Activated naive CD4-positive, alpha-beta T cell treated with Interleukin-2 at 50 U/mL for 16 hours (primary cell): ENCODE measurements around the gene CCDC146.

Experiments used
- DNase-seq: peaks from one replicate; pipeline ENCODE4 v3.0.0-alpha.2; 2020

Gene CCDC146

DNA sequence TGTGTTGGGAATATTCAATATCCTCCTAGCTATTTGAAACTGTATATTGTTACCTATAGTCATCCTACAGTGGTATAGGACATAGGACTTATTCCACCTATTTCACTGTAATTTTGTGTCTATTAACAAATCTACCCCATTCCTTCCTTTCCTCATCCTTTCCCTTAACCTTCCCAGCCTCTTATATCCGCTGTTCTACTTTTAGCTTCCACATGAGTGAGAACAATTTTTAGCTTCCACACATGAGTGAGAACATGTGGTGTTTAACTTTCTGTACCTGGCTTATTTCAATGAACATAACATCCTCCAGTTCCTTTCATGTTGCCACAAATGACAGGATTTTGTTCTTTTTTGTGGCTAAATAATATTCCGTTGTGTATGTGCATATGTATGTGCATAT lies 173.1 kb downstream of the CCDC146 start:
- DNase-seq, result no peak

DNA sequence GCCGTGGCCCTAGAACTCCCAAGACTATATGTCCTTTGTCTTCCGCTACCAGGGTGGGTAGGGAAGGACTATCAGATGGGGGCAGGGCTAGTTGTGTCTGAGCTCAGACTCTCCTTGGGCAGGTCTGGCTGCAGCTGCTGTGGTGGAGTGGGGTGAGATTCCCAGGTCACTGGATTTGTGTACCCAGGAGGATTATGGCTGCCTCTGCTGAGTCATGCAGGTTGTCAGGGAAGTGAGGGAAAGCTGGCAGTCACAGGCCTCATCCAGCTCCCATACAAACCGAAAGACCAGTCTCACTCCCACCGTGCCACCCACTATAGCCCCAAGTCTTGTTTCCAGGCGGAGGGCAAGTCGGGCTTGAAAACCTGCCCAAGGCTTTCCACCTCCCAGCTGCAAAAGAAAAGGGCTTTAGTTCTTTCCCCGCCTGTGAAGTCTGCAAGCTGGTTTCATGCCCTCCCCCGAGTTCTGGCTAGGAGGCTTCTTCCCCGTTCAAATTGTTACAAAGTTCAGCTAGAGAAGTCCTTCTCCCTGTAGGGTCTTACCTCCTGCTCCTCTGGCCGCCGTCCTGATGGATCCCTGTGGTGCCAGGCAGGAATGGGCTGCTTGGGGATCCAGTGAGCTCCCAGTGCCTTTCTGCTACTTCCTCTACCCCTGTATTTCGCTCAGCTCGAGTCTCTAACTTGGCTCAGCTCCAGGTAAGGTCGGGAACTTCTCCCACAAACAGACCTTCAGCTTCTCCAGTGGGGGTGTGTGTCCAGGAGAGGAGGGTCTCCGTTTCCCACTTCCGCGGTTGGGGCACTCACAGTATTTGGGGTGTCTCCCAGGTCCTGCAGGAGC lies 184.0 kb downstream of the CCDC146 start:
- DNase-seq, result no peak

DNA sequence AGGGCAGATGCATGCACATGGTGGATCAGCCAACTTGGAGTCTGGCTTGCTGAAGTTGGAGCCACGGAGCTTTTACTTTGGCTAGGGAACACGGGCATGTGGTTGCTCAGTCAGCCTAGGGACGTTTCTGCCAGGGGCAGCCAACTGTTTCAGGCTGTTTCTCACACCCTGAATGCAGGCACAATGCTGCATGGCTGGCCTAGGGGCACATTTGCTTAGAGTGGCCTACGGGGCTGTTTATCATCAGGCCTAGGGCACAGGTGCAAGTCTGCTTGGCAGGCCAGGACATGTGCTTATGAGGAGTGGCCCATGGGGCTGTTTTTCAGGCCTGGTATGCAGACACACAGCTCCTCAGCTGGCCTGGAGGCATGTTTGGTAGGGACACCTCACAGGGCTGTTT lies 186.4 kb downstream of the CCDC146 start:
- no peak for DNase-seq

DNA sequence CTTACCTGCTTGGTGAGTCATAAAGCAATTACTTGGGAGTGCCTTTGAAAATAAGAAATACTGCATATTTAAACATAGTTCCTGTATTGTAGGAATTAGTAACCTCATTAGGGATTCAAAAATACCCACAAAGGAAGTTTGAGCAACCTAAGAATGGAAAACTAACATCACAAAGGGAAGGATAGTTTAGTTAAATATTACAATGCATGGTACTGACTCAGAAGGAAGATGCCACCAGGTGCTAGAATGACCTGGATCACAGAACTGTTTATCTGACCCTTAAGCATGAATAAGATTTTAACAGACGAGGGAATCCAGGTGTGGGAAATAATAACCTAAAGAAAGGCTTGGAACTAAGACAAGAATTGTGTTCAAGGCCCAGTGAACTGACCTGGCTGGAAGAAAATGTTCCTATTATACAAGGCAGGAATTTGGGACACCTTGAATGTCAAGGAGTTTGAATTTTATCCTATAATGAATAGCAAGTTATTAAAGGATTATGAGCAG lies 187.4 kb downstream of the CCDC146 start:
- DNase-seq, result no peak

DNA sequence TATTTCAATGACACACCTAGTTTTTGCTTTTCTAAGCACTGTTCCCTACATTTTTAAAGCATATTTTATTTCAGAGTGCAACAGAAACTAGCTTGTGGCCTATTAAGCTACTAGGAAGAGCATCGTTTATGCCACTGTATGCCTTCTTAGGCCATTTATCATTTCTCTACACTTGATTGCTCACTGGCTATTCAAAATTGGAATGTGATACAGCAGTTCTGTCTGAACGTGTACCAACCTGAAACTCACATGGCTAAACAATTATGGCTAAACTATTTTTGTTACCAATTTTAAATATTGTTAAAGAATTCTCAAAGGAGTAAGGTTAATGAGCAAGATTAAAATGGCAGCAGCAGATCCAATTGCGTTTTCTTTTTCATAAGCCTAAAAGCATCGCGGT lies 188.6 kb downstream of the CCDC146 start:
- no peak for DNase-seq

DNA sequence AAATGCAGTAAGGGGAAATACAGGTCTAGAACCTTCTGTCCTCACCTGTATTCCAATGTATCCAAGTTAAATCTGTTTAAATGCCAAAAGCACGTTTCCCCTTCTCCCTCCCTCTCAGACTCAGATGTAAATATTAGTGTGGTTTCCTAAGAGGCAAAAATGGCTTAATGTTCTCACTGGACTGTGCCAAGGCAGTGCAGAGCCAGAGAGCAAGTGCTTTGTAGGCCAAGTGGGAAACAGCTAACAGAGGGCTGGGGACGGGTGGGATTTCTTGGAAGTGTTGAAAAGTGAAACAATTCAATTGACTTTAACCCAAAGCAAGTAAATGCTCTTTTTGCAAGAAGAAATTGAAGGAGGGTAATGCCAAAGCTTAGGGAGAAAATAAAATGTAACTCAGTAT lies 190.7 kb downstream of the CCDC146 start:
- no peak for DNase-seq

DNA sequence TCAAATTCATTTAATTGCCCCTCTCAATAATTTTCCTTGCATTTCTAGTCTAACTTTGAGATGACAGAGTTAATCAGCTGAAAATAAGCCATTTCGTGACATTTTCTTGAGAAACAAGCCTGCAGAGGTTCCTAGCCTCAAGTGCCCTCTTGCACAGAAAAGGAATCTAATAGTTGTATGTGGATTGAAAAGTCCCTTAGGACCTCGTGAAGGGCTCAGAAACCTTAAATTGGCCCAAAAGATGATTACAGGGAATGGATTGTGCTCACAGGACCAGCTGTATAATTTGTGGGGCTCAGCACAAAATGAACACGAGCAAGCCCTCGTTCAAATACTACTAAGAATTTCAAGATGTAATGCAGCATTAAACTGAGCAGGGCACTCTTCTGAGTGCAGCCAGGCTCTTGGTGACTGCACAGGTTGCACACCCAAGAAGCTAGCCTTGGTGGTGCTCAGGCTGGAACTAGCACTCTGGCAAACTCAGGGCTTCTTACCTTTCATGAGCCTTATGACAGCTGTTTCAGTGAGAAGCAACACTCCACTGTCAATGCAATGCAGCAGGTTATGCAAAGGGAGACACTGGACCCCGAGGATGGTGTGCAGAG lies 191.6 kb downstream of the CCDC146 start:
- DNase-seq, result no peak

DNA sequence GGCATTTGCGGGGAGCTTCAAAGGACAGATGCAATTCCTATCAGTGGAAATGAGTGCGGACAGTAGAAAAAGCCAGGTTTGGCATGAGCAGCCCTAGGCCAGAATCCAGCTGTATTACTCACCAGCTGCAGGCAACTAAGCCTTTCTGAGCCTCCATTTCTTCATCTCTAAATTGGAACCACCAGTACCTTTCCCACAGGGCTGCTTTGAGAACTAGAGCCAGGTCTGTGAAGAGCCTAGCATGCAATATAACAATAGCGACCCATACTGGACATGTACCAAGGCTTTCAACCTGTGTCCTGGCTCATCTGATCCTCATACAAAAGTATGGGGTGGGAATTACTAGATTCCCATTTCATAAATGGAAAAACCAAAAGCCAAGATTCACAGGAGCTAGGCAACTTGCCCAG lies 192.8 kb downstream of the CCDC146 start:
- DNase-seq, result no peak

DNA sequence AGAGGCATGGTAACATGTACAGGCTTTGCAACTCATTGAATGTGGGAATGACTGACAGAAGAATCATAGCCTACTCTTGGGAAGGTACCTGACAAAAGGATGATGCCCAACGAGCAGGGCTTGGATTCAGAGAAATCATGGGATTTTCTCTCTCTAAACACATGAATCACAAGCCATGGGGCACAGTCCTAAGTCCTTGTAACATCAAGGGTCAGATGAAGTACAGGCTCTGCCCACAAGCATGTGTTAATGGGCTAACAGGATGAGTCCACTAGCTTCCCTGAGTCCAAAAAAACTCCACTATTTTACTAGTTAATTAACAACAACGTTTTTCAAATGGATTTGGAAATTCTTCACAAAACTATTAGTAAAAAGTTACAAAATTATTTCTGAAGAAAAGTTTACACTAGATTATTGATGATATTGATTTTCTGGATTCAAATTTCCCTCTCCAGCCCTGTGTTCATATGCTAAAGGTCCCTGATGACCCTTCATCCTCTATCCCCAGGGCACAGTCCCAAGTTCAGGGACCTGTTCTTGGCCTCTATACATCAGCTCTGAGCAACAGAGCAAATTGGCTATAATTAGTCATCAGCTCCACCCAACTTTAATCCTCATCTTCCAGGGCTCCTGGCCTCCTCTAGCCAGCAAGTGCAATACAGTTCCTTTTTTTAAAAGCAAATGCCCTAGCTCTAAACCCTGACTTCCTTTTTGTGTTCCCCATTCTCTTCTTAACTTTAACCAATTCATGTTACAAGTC lies 194.0 kb downstream of the CCDC146 start:
- no peak for DNase-seq

DNA sequence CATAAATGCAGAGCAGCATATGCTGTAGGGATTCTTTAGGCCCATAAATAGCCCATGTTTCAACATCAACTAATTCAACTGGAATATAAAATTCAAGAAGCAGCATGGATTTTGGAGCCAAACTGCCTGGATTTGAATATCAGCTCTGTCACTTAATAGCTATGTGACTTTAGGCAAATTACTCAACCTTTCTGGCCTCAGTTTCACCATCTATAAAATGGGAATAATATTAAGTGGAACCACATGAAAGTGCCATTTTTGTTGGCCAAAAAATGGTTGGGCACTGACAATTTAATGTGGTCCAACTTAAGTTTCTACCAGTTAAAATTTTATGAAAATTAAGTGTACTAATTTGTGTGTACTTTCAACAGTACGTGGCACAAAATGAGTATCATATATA lies 195.6 kb downstream of the CCDC146 start:
- DNase-seq, result no peak

DNA sequence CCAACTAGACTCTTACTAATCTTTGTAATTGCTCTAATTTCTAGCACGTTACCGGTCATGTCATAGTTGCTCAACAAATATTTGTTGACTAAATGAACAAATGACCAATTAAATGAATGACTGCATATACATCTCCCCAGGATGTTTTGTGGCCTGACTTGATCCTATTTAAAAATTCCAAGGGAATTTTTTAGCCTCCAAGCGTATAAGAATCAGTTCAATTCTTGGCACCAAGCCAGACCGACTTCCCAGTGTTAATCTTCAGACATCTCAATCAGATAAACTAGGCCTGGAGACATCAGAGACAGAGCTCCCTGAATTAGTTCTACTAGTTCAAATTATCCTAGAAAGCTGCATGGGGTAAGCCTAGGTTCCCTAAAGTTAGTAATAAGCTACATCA lies 197.7 kb downstream of the CCDC146 start:
- no peak for DNase-seq

DNA sequence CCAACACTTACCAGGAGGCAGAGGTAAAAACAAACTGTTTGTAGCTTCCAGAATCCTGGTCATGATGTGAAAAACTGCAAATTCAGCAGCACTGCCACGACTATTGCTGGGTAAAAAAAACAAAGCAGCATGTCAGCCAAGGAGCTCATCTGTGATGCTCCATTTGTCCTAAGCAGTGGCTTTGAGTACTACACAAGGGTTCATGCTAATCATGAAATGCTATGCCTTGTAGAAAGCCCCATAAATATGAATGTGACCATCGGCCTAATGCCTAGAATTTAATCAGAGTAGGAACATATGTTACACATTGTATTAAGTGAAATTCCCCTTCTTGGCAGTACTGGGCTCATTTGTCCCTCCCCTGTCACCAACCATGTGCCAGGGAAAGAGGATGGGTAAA lies 198.3 kb downstream of the CCDC146 start:
- DNase-seq, result no peak

DNA sequence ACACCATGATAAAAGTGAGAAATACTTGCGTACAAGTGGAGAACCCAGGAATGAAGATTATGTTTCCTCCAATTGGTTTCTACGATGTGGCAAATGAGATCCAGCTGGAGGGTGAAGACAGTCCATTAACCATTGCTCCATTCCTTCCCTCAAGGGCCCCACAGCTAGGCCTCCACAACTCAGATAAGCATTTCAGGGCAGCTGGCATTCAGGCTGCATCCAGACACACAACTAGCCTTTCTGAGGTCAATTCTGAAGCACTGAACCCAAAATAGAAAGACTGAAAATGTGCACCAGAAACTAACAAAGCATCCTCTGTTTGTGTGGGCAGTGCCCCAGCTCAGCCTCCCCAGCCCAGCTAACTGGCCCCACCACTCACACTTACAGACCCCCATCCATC lies 198.9 kb downstream of the CCDC146 start:
- no peak for DNase-seq

DNA sequence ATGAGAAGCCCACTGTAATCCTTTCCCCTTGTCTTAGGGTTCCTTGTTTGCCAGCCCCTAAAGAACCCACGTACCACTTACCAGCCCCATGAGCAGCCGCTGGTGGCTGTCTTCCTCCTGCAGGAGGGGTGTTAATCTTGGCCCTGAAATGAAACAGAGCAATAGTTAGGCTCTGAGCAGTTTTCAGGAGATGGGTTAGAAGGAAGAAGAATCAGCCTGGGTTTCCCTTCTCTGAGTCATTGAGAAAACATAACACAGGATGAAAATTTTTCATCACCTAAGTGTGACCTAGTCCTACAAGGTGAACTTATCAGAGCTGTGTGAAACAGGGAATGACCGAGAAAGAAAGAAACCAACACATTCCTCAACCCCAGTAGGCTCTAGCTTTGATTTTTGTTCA lies 203.7 kb downstream of the CCDC146 start:
- DNase-seq, result no peak

DNA sequence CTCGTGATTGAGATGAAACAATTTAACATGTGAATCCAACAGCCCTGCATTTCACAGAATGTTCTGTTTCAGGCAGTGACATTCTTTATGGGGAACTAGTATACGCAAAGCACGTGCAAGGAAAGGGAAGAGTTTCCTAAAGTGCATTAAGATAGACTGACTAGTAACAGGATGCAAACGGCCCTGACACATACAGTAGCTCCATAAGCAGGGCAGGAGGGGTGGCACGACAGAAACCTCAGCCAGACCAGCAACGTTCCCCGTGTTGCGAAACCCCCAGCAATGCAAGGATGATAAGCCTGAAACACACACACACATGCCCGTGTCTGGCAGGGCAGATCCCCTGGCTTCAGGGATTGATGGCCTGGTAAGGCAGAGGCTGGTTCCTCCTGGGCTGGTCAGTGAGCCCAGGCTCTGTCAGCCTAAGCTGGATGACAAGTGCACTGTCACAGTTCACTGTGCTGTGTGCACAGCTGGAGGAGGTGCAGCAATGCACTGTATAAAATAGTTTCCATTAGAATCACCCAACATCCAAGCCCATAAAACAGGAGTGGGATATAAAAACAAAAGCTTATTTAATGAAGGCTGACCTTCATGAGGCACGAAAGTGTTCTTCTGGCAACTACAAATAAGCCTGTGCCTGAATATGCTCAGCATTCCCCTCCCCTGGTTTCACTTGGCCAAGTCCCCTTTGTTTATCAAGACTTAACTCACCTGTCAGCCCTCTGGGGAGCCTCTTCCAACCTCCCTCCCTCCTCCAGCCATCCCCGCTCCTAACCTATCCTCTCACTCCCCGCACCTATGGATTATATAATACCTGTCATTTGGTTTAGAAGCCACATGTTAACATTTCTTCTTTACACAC lies 204.9 kb downstream of the CCDC146 start:
- DNase-seq, result no peak

DNA sequence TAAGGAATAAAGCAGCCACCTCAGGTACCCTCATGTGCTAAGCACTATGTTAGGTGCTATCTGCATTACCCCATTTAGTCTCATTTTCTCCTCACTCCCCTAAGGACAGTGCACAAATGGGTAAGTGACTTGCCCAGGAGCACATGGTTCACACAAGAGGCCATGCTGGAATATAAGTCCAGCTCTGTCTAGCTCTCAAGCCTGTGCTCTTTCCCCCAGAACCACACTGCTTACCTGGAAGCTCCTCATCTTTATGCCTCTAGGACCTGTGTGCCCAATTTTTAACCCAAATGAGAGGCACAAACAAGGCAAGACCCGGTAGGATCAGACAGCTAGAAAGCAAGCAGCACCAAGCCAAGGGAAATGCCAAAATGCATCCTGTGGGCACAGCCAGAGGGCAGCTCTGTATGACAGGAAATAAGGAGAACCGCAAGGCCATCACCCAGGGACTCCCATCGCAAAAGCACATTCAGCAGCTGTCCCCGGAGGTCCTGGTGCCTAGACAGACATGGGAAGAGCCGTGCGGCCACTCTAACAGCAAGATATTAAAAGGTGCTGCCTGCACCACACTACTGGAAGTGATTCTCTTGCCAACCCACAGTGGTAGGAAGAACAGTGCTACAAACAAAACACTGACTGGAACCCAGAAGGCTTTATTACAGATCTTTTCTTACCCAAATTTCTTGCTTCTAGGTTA lies 205.7 kb downstream of the CCDC146 start:
- peak; percentile 6 for DNase-seq

DNA sequence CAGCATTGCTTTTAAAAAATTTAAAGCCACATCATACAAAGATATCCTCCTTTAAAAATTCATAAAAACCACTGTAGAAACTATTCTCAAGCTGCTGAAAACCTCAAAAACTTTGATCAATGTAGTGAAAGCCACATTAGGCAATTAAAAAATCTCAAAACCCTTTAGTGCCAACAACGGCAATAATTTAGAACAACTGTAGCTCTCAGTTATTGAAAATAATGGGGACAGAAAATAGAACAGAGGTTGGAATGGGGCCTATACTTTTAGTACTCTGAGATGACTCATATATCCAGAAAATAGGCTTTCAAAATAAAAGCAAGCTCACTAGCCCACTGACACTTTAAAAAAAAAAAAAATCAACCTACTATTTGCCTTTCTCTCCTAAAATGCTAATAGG lies 206.3 kb downstream of the CCDC146 start:
- DNase-seq, result no peak

DNA sequence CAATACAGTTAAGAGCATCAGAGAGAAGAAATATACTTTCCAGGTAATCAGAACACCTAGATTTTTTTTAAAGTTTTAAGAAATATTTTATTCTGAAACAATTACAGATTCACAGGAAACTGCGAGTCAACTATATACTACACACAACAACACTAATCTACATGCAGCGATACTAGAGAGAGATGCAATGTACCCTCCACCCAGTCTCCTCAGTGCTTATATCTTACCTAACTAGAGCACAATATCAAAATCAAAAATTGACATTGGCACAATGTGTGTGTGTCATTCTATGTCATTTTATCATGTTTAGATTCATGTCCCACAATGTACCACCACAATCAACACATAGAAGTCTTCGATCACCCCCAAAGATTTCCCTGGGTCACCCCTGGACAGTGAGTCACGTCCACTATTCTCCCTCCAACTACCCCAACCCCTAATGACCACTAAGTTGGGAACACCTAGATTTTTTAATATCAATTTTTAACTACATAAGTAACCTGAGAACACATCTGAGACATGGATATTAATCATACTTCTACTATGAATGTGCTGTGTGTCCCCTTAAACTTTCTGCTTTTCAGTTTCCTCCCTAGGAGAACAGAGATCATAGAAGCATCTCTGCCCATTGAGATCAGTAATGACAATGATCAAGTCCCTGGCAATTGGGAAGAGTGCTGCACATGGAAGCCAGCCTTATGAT lies 207.2 kb downstream of the CCDC146 start:
- no peak for DNase-seq

DNA sequence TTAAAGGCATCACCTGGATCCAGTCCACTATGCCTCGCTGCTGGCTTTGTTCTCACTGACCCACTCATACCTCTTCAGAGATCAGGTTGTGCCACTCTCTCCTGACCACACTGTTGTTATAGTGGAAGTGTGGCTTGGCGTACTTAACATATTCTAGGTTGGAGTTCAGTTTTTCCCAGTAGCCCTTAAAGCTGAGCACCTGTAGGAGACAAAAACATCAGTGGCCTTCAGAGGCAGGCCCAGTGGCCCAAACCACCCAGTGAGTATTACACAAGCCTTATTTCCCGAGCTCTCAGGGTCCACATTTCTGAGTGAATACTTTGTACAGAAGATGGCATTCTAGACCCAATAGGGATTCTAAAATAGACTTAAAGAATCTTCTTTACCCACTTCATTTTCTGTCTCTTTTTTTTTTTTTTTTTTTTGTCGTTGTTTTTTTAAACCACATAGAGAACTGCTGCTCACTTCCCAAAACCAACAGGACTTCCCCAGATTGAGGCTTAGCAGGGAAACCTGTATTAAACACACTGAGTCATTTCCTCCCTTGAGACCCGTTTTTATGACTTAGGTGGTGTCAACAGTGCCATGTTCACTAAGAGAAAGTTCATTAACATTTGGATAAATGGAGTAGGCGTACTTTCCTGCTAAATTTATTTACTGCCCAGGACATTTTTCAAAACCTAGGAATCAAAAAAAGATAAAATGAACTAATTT lies 207.9 kb downstream of the CCDC146 start:
- DNase-seq, result no peak

DNA sequence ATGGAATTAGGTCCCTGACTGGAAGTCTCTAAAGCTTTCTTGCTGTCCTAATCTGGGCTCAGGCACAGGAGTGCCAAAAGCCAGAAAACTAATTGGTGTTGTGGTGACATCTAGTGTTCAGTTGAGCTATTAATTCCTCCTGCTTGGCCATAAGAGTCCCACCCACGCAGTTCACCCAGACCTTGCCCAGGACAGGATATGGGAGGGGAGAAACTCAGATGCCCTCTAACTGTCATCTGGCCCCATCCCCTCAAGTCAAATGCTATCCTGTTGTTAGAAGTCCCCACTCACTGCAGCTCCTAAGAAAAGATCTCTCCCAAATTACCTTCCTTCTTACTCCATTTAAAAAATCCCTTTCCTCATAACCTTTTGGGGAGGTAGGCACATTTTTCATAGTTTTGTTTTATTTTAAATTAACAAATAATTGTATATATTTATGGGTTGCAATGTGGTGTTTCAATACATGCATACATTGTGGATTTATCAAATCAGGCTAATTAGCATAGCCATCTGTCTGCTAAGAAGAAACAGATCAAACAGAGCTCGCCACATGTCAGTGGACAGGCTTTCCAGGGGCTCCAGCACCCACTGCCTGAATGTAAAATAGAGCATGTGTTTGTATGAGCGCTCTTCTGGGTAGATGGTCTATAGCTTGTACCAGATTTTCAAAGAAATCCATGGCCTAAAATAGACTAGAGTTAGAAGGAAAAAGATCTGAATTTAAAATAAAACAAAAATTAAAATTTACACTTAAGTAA lies 209.7 kb downstream of the CCDC146 start:
- DNase-seq, result peak; percentile 32
